ENCODE data around the gene RUNX2.

Gene RUNX2

GRCh38 chr6:45310118-45310788 is 17.9 kb upstream of the RUNX2 start:
- H3K27ac Mint-ChIP-seq, result peak overlapping the region; percentile 88 to 89
- no peaks in the 10 kb centered on the region for H3K36me3 Mint-ChIP-seq (ENCODE audit: insufficient read depth)
- DNase-seq, result peak; percentile 11 to 23 (median 14)
- H3K4me1 Mint-ChIP-seq (ENCODE audit: low read depth in 2 of 2), result peaks cover 22% of the 10 kb centered on the region in 2 donors
- H3K27me3 Mint-ChIP-seq, result no peaks in the 10 kb centered on the region
- peak; percentile 80 for ATAC-seq (replicated peaks)
- peaks cover 0 to 7% of the 10 kb centered on the region in 2 donors for H3K9me3 Mint-ChIP-seq
- H3K4me3 Mint-ChIP-seq, result peak overlapping the region; percentile 64 to 70

GRCh38 chr6:45314146-45314545 is 14.0 kb upstream of the RUNX2 start:
- no peaks in the 10 kb centered on the region for H3K36me3 Mint-ChIP-seq (ENCODE audit: insufficient read depth)
- ATAC-seq (replicated peaks), result no peak
- no peak for DNase-seq
- H3K27ac Mint-ChIP-seq, result no peak overlapping the region
- no peaks in the 10 kb centered on the region for H3K9me3 Mint-ChIP-seq
- peaks cover 17 to 21% of the 10 kb centered on the region in 2 donors for H3K4me1 Mint-ChIP-seq (ENCODE audit: low read depth in 2 of 2)
- H3K4me3 Mint-ChIP-seq, result no peak overlapping the region
- H3K27me3 Mint-ChIP-seq, result no peaks in the 10 kb centered on the region

GRCh38 chr6:45320349-45320748 is 7.8 kb upstream of the RUNX2 start:
- Mint-ChIP-seq H3K27me3 (no peaks in the 10 kb centered on the region), H3K27ac (no peak overlapping the region), H3K36me3 (ENCODE audit: insufficient read depth) (no peaks in the 10 kb centered on the region), H3K4me3 (no peak overlapping the region), H3K4me1 (ENCODE audit: low read depth in 2 of 2) (peaks cover 2 to 14% of the 10 kb centered on the region in 2 donors), H3K9me3 (no peaks in the 10 kb centered on the region)
- no peak for ATAC-seq (replicated peaks)
- no peak for DNase-seq

GRCh38 chr6:45323656-45324224 is 4.4 kb upstream of the RUNX2 start:
- H3K36me3 Mint-ChIP-seq (ENCODE audit: insufficient read depth), result no peaks in the 10 kb centered on the region
- peaks cover 7 to 17% of the 10 kb centered on the region in 2 donors for H3K4me1 Mint-ChIP-seq (ENCODE audit: low read depth in 2 of 2)
- peak overlapping the region; percentile 7 to 36 for H3K4me3 Mint-ChIP-seq
- H3K27me3 Mint-ChIP-seq, result no peaks in the 10 kb centered on the region
- ATAC-seq (replicated peaks) (peak; percentile 67), DNase-seq (no peak)
- H3K9me3 Mint-ChIP-seq, result no peaks in the 10 kb centered on the region
- H3K27ac Mint-ChIP-seq, result peak overlapping the region in 1 of 2 donors; percentile 16

GRCh38 chr6:45326698-45327417 is 1.3 kb upstream of the RUNX2 start:
- no peaks in the 10 kb centered on the region for H3K36me3 Mint-ChIP-seq (ENCODE audit: insufficient read depth)
- H3K4me1 Mint-ChIP-seq (ENCODE audit: low read depth in 2 of 2), result peaks cover 5 to 17% of the 10 kb centered on the region in 2 donors
- DNase-seq (no peak), ATAC-seq (replicated peaks) (no peak)
- no peaks in the 10 kb centered on the region for H3K9me3 Mint-ChIP-seq
- H3K27ac Mint-ChIP-seq, result no peak overlapping the region
- H3K27me3 Mint-ChIP-seq, result no peaks in the 10 kb centered on the region
- no peak overlapping the region for H3K4me3 Mint-ChIP-seq

- no peak for ATAC-seq (replicated peaks)
- Mint-ChIP-seq H3K27ac (peak overlapping the region in 1 of 2 donors; percentile 44), H3K9me3 (no peaks in the 10 kb centered on the region), H3K4me3 (peak overlapping the region; percentile 27 to 37), H3K36me3 (ENCODE audit: insufficient read depth) (no peaks in the 10 kb centered on the region), H3K27me3 (no peaks in the 10 kb centered on the region), H3K4me1 (ENCODE audit: low read depth in 2 of 2) (peaks cover 5 to 12% of the 10 kb centered on the region in 2 donors)
- no peak for DNase-seq
These were observed 393 bp downstream of the RUNX2 start for GRCh38 chr6:45328523-45328922.

- H3K4me1 Mint-ChIP-seq (ENCODE audit: low read depth in 2 of 2), result no peaks in the 10 kb centered on the region
- no peak overlapping the region for H3K4me3 Mint-ChIP-seq
- H3K27me3 Mint-ChIP-seq, result no peaks in the 10 kb centered on the region
- H3K27ac Mint-ChIP-seq, result no peak overlapping the region
- ATAC-seq (replicated peaks), result no peak
- no peaks in the 10 kb centered on the region for H3K9me3 Mint-ChIP-seq
- DNase-seq, result no peak
- no peaks in the 10 kb centered on the region for H3K36me3 Mint-ChIP-seq (ENCODE audit: insufficient read depth)
These were observed 16.8 kb downstream of the RUNX2 start for GRCh38 chr6:45344900-45345299.

- H3K27ac Mint-ChIP-seq, result no peak overlapping the region
- no peaks in the 10 kb centered on the region for H3K9me3 Mint-ChIP-seq
- DNase-seq (no peak), ATAC-seq (replicated peaks) (no peak)
- H3K36me3 Mint-ChIP-seq (ENCODE audit: insufficient read depth), result peaks cover 2% of the 10 kb centered on the region
- H3K4me3 Mint-ChIP-seq, result no peak overlapping the region
- H3K27me3 Mint-ChIP-seq, result no peaks in the 10 kb centered on the region
- H3K4me1 Mint-ChIP-seq (ENCODE audit: low read depth in 2 of 2), result no peaks in the 10 kb centered on the region
These were observed 22.1 kb downstream of the RUNX2 start for GRCh38 chr6:45350186-45350710.

GRCh38 chr6:45351076-45351475 is 22.9 kb downstream of the RUNX2 start:
- H3K27ac Mint-ChIP-seq, result no peak overlapping the region
- peaks cover 2% of the 10 kb centered on the region for H3K36me3 Mint-ChIP-seq (ENCODE audit: insufficient read depth)
- H3K4me3 Mint-ChIP-seq, result no peak overlapping the region
- DNase-seq (no peak), ATAC-seq (replicated peaks) (no peak)
- H3K9me3 Mint-ChIP-seq, result no peaks in the 10 kb centered on the region
- H3K27me3 Mint-ChIP-seq, result no peaks in the 10 kb centered on the region
- no peaks in the 10 kb centered on the region for H3K4me1 Mint-ChIP-seq (ENCODE audit: low read depth in 2 of 2)

- ATAC-seq (replicated peaks), result no peak
- no peaks in the 10 kb centered on the region for H3K9me3 Mint-ChIP-seq
- no peak overlapping the region for H3K27ac Mint-ChIP-seq
These were observed 23.5 kb downstream of the RUNX2 start for GRCh38 chr6:45351667-45352066.

GRCh38 chr6:45353654-45354053 is 25.5 kb downstream of the RUNX2 start:
- ATAC-seq (replicated peaks), result no peak
- no peaks in the 10 kb centered on the region for H3K4me1 Mint-ChIP-seq (ENCODE audit: low read depth in 2 of 2)
- no peaks in the 10 kb centered on the region for H3K9me3 Mint-ChIP-seq
- no peak overlapping the region for H3K27ac Mint-ChIP-seq
- peaks cover 2% of the 10 kb centered on the region for H3K36me3 Mint-ChIP-seq (ENCODE audit: insufficient read depth)
- no peaks in the 10 kb centered on the region for H3K27me3 Mint-ChIP-seq
- H3K4me3 Mint-ChIP-seq, result no peak overlapping the region
- DNase-seq, result no peak

More at GRCh38 chr6:45351667-45352066, 23.5 kb downstream of the RUNX2 start:
- H3K4me3 Mint-ChIP-seq, result no peak overlapping the region
- H3K36me3 Mint-ChIP-seq (ENCODE audit: insufficient read depth), result peaks cover 2% of the 10 kb centered on the region
- no peaks in the 10 kb centered on the region for H3K4me1 Mint-ChIP-seq (ENCODE audit: low read depth in 2 of 2)
- no peak for DNase-seq
- no peaks in the 10 kb centered on the region for H3K27me3 Mint-ChIP-seq

GRCh38 chr6:45364466-45364865 is 36.3 kb downstream of the RUNX2 start:
- H3K4me1 Mint-ChIP-seq (ENCODE audit: low read depth in 2 of 2), result no peaks in the 10 kb centered on the region
- ATAC-seq (replicated peaks), result no peak
- no peak overlapping the region for H3K4me3 Mint-ChIP-seq
- H3K9me3 Mint-ChIP-seq, result no peaks in the 10 kb centered on the region
- H3K27ac Mint-ChIP-seq, result no peak overlapping the region
- DNase-seq, result no peak
- H3K36me3 Mint-ChIP-seq (ENCODE audit: insufficient read depth), result no peaks in the 10 kb centered on the region
- no peaks in the 10 kb centered on the region for H3K27me3 Mint-ChIP-seq

- DNase-seq, result no peak
- no peak overlapping the region for H3K27ac Mint-ChIP-seq
- H3K36me3 Mint-ChIP-seq (ENCODE audit: insufficient read depth), result no peaks in the 10 kb centered on the region
- H3K4me3 Mint-ChIP-seq, result no peak overlapping the region
- ATAC-seq (replicated peaks), result no peak
- no peaks in the 10 kb centered on the region for H3K9me3 Mint-ChIP-seq
- no peaks in the 10 kb centered on the region for H3K27me3 Mint-ChIP-seq
- no peaks in the 10 kb centered on the region for H3K4me1 Mint-ChIP-seq (ENCODE audit: low read depth in 2 of 2)
These were observed 36.9 kb downstream of the RUNX2 start for GRCh38 chr6:45365036-45365435.

GRCh38 chr6:45366534-45366933 is 38.4 kb downstream of the RUNX2 start:
- no peaks in the 10 kb centered on the region for H3K36me3 Mint-ChIP-seq (ENCODE audit: insufficient read depth)
- DNase-seq (no peak), ATAC-seq (replicated peaks) (no peak)
- no peaks in the 10 kb centered on the region for H3K9me3 Mint-ChIP-seq
- no peak overlapping the region for H3K4me3 Mint-ChIP-seq
- no peak overlapping the region for H3K27ac Mint-ChIP-seq
- no peaks in the 10 kb centered on the region for H3K4me1 Mint-ChIP-seq (ENCODE audit: low read depth in 2 of 2)
- no peaks in the 10 kb centered on the region for H3K27me3 Mint-ChIP-seq

Measured in effector memory CD8-positive, alpha-beta T cell (primary cell).